IPS-NIHi7 (cell line): ENCODE measurements around the gene PDXDC1.
A peak's percentile ranks its signal among the peaks of the same experiment; 100 is the strongest.
"Not testable (repeated sequence)": the region's sequence is repeated elsewhere in the genome, so short reads cannot be mapped to it uniquely, and the experiment has no call there.

Experiments
- DNase-seq: peaks from one replicate; pipeline ENCODE4 v3.0.0; 2012; ENCODE audit warnings: mixed read lengths; ENCODE audit errors: extremely low spot score

Gene PDXDC1

DNA sequence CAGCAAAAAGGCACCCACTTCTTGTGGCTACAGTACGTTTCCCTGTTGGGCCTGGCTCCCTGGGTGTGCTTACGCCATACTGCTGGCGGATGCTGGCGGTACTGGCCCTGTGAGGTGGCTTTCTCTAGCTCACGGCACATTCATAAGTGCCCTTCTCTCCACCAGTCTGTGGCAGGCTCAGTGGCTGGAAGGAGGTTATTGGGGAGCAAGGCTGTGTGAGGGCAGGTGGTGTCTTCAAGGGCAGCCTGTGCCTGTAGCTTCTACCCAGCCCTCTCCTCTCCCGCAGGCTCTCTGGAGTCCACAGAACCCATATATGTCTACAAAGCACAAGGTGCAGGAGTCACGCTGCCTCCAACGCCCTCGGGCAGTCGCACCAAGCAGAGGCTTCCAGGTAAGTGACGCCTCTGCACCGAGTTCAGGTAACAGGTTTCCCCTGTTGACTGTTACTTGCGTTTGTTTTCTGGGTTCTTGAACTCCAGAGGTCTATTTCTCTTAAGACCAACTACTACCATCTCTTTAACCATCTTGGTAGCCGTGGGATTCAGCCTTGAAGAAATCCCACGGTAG is 60.4 kb downstream of the PDXDC1 start:
- DNase-seq, result no peak

GRCh38 chr16:15037003-15037402 is 62.2 kb downstream of the PDXDC1 start:
- no peak for DNase-seq

- DNase-seq, result no peak
Measured at GRCh38 chr16:15037745-15038144, 62.9 kb downstream of the PDXDC1 start.

DNA sequence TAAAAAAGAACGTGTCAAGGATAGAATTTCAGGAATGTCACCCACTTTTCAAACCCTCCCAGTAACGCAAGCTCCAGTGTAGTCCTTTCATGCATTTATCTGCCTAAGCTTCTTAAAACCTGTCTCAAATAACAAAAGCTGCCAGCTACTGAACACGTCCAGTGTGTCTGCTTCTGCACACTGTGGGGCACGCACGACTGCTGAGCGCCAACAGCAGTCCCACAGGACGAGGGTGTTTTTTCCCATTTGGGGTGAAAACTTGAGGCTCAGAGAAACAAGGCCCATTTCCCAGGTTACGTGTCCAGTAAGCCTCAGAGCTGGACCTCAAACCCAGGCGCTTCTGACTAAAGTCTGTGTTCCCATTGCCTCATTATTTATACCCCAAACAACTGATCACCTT is 63.9 kb downstream of the PDXDC1 start:
- no peak for DNase-seq

DNA sequence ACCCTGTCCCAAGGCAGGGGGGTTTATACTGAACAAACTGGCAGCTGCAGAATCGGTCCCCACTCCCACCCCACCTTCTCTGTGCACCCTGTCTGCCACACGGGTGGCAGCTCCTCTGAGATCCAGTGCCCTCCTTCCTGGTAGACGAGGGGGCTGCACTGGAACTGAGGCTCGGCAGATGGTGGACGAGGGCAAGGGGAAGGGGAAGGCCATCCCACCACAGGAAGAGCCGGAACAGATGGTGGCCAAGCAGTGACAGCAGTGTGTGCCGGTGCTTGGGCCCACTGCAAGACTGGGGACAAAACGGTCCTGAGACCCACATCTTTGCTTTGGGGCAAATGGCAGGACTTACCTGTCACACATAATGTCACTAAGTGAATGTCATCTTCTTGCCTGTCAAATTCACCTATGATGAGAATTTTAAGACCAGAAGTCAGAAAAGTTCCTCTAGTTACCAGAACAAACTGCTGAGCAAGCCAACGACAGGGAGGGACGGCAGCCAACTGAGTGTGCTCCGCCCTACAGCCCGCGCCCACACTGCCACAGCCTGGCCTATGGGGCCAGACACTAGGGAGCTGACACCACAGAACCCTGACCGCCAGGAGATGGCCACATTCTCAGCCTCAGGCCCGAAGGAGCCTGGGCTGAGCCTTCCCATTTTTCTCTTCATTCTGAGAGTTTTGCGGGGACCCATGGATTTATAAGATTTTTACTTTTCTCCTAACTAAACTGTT is 66.6 kb downstream of the PDXDC1 start:
- peak; percentile 68 for DNase-seq

GRCh38 chr16:15043344-15043743 is 68.5 kb downstream of the PDXDC1 start:
- DNase-seq, result no peak

DNA sequence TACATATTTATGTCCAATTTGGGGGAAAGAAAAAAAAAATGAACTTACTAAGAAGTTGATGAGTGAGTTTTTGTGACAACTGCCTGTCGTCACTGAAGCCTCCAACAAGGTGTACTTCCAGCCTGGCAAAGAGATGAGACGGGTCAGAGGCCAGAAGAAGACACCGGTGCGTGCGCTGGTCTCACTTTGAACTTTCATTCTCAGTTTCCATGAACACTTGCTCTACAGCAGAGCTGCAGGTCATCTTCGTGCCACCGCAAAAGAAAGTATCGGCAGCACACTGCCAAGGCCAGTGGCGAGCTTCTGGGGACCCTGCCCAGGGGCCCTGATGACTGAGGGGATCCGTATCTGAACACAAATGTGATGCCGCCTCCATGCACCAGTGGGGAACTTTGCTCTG is 69.5 kb downstream of the PDXDC1 start:
- no peak for DNase-seq

- not testable (repeated sequence) for DNase-seq
Measured at GRCh38 chr16:15045270-15045669, 70.4 kb downstream of the PDXDC1 start.

DNA sequence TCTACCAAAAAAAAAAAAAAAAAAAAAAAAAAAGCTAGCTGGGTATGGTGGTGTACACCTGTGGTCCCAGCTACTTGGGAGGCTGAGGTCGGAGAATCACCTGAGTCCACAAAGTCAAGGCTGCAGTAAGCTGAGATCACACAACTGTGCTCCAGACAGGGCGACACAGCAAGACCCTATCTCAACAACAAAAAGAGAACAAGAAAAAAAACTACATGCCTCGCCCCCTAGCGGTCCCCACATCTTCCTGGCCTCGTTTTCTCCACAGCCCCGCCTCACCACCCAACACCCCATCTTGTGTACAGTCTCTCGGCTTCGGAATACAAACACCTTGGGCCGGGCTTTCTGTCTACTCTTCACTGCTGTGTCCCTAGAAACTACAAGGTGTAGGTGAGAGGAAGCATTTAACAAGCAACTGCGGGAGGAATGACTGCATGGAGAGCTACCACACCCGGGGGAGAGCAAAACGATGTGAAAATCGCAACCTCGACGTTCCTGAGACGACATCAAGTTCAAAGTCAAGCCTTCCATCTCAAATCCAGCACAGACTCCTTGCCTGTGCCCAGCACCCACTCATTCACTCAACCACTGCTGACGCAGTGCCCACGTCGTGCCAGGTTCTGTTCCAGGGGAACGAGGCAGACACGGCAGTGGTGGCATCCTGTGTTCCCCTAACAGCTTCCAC is 72.0 kb downstream of the PDXDC1 start:
- DNase-seq, result no peak

DNA sequence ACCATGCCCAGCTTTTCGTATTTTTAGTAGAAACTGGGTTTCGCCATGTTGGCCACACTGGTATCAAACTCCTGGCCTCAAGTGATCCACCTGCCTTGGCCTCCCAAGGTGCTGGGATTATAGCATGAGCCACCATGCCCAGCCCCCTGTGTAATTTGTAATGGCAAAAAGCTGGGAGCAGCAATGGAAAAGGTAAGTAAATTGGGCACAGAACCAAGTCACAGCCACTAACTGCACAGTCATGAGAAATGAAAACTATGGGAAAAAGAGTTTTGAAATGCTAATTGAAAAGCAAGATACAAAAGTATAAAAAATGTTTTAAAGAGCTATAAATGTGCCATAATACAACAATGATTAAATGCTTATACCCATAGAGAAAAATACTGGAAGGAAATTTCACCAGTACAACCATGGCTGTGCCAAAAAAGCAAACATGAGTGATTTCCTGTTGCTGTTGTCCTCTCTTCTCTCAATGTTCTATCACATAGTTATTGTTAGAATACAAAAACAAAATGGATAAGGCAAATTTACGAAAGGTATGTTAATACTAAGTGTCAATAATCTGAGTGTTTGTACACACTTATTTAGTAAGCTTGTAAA is 74.9 kb downstream of the PDXDC1 start:
- no peak for DNase-seq

- not testable (repeated sequence) for DNase-seq
Measured at GRCh38 chr16:15050440-15050839, 75.6 kb downstream of the PDXDC1 start.

- DNase-seq, result no peak
Measured at GRCh38 chr16:15051387-15051951, 76.6 kb downstream of the PDXDC1 start.

GRCh38 chr16:15052747-15053476 is 78.1 kb downstream of the PDXDC1 start:
- DNase-seq, result no peak

DNA sequence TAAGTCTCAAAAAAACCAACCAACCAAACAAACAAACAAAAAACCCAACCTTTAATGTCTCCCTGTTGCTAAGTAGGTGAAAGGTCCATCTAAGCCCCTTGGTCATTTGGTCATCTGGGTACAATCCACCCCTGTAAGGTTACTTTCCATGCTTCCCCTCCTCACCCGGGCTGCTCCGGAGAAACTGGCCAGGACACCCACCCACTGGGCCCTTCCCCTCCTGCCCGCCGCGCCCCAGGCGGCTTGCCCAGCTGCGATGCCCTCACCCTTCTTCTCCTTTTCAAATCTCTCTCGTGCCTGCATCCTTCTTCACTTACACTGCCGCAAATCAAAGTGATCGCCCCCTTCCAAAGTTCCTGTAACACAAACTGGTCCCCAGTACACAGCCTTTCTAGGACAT is 79.1 kb downstream of the PDXDC1 start:
- no peak for DNase-seq

DNA sequence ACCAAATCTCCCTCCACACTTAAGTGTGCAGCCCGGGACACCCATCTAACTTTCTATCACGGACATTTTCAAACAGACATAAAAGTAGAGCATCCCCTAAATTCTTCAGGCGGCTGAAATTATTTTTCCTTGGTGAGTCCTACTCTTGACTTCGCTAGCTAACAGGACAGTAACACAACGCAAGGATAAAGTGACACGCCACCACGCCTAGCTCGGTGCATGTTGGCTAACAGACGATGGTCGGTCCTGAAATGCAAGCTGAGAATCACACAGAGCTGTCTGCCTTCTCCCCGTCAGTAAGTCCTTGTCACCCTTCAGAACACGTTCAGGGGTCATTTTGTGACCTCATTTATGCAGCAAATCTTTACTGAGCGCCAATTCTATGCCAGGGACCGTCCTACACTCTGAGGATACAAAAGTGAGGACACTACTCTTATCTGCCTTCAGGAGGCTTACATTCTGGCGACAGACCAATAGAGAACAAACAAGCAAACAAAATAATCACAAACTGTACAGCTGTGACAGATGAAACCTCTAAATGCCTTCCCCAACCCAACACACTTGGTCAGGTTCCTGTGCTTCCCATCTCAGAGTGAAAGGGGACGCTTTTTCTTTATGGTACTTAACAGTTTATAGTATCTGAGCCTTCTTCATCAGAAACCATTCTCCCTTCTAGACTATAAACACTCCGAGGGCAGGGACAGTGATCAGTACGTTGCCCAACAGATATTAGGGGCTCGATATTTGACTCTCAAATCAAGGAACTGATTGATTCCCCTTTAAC is 79.7 kb downstream of the PDXDC1 start:
- DNase-seq, result no peak

DNA sequence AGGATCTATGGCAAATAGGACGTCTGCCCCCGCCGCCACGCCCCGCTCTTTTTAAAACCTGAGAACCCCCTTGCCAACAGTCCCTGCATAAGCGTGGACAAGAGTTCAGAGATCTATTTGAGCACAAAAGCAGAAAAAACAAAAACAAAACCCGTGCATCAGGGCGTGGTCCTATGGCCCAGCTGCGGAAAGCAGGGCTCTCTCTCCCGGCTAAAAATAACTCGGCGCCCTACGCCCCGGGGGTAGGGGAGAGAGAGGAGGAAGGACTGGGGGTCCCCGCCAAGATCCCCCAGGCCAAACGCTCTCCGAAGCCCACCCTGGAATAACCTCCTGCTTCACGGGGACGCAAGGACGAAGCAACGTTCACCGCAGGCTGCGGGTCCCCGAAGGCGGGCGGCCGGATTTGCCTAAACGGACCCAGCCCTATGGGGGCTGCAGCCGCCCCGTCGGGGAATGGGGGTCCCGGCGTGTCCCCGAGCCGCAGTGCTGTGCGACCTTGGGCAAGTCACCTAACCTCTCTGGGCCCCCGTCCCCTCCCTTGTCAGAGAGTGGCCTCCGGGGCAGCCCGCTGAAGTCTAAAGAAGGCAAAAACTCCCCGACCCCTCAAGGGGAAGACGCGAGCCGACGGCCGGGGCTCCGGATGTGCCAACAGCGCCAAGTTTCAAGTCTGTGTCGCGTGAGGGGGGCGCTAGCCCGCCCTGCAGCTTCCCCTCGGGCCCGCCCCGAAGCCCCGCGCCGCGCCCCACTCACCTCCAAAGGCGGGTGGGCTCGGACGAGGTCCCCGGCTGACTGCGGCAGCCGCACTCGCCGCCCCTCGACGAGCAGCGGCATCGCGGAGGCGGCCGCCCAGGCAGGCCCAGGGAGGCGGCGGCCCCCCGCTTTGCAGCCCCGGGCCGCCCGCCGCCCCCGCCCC is 80.6 kb downstream of the PDXDC1 start:
- DNase-seq, result no peak

GRCh38 chr16:15057681-15058417 is 83.0 kb downstream of the PDXDC1 start:
- no peak for DNase-seq

DNA sequence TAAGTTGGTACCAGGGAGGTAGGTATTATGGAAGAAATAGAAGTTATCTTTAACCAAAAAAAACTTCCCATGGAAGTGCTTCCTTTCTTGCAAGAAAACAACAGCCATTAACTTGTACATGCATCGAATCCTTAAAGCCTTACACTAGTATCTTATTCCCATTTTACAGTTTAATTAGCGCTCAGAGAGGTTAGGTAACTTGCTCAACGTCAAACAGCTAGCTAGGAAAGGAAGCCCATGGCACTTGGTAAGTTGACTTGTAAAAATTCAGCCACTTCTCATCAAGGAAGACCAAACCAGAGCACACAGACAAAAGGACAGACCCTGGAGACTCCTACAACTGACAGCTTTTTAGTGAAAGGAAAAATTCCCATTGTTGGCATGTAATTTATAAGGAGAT is 84.5 kb downstream of the PDXDC1 start:
- no peak for DNase-seq
